Tongue (tissue), 2 donors: ENCODE measurements around the gene FRMPD2. TPM values are rescaled to one million over a fixed set of nuclear protein-coding genes. Genes with fewer than 3 reads are reported as not detected.
"Not testable (repeated sequence)": the region's sequence is repeated elsewhere in the genome, so short reads cannot be mapped to it uniquely, and the experiment has no call there.

Experiments used
- DNase-seq: peaks from one replicate; pipeline ENCODE4 v3.0.0-alpha.2; 2015
- total RNA-seq: library from RNA; depleted of rRNA; stranded (reverse); fragments of >200 nt; gene quantifications from one replicate; pipeline ENCODE4 v1.2.3, GENCODE V29; 2014

The FRMPD2 gene
- total RNA-seq, 1 donor from 2014 or later: not detected

DNA sequence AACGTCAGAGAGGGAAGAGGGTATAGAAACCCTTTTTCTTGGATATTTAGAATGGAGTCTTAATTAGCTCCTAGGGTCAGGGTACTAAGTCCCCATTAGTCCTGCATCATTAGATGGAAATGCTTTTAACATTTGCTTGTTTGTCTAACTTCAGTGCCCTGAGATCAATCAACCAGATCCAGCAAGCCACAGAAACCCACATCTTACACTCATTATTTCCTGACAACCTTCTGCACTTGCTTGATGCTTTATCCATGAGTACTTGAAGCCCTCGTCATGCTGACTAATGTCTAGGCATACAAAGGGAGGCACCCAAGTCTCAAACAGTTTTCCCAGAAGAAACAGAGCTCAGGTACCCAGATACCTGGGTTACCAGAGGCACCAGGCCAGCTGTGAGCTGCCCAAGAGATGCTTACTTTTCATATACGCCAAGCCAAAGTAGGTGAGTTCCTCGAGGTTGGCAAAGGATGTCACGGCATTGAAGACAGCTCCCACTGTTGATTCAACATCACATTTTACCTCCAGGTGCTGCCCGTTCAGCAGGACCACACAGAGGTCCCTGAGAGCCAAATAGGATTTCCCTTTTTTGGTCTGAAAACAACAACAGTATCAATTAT is 42.7 kb downstream of the FRMPD2 start:
- DNase-seq: no peak

DNA sequence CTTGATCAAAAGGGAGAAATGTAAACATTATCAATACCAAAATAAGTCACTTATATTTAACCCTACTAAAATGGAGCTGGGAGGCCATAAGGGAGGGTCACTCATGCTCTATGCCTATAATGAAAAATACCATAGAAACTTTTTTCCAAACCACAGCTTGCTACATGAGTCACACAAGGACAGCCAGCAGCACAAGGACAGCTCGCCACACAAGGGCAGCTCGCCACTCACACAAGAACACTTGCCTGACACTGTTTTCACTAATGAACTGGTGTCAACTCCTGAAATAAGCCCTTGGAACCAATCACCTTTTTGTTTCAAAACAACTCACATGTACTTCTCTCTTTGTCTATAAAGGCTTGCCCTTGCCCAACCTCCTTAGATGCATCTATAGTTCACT is 43.3 kb downstream of the FRMPD2 start:
- DNase-seq: no peak

DNA sequence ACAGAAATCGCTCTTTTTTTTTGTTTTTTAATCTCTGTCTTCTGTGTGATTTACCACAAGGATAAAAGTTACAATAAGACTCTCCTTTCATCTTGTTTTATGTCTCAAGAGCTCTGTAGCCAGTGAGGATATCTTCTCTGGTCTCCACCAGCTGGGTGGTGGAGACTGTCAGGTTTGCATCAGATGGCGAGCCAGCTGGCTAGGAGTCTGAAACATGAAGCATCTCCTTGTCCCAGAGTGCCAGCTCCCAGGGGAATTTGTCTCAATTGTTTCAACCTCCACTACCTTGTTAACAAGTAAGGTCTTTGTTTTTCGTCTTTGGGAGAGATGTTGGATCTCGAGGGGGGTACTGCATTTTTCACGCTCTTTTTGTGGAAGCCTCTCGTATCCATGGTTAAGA is 47.3 kb downstream of the FRMPD2 start:
- DNase-seq: no peak

DNA sequence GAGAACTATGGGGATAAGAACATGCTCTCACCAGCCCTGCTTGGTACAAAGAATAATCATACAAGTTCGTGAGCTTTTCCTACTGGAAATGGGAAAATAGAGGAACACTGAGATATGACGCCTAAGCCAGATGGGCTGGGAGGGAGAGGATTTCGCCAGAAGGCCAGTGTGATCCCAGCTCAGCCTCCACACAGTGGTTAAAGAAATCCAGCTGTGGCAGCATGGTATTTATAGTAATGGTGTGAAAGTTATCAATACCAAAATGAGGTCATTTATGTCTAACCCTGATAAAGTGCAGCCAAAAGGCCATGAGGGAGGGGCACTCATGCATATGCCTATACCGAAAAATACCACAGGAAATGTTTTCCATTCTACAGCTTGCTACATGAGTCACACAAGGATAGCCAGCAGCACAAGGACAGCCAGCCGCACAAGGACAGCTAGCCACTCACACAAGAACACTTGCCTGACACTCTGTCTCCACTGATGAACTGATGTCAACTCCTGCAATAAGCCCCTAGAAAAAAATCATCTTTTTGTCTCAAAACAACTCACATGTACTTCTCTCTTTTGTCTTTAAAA is 49.4 kb downstream of the FRMPD2 start:
- no peak for DNase-seq

DNA sequence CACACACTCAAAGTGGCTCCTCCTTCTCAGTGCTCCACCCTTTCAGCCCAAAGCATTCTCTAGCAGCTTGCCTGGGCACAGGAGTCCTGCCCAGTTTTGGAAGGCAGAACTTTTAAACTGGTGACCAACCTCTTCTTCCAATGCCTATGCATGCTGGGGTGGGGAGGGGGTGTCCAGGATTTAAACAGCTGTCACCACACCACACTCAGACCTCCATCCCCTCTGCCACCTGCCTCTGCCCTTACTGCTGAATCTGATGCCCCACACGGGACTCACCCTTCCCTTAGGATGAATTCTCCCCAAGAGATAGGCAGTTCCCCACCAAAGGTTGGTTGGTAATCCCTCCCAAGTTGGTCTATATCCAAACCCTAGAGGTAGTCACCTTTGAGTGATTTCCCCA is 50.2 kb downstream of the FRMPD2 start:
- no peak for DNase-seq

DNA sequence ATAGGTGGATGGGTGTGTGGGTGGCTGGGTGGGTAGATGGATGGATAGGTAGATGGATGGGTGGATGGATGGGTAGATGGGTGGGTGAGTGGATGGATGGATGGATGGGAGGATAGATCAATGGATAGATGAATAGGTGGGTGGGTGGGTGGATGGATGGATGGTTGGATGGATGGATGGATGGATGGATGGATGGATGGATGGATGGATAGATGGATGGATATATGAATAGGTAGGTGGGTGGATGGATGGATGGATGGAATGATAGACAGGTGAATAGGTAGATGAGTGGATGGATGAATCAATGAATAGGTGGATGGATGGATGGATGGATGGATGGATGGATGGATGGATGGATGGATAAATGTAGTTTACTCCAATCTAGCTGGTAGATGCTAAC is 52.7 kb downstream of the FRMPD2 start:
- no peak for DNase-seq

DNA sequence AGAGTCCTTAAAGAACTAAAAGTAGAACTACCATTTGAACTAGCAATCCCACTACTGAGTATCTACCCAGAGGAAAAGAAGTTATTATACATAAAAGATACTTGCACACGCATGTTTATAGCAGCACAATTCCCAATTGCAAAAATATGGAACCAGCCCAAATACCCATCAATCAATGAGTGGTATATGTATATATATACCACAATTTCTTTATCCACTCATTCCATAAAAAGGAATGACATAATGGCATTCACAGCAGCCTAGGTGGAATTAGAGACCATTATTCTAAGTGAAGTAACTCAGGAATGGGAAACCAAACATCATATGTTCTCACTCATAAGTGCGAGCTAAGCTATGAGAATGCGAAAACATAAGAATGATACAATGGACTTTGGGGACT is 53.5 kb downstream of the FRMPD2 start:
- not testable (repeated sequence) for DNase-seq

DNA sequence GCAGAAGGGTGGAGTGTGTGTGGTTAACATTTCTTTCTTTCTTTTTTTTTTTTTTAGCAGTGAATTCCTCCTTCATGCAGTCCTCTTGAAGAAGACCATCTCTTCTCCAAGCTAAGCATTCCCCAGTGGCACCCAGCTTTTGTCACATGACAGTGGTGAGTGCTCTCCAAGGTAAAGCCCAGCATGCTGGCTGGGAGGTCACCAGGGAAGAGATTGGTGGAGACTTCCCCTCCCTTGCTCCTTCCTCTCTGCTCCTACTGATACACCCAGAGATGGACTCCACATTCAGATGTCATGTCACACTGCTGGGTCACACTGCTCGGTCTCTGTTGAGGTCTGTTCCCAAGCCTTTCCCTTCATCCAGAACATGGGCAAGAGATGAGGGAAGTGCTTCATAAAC is 55.3 kb downstream of the FRMPD2 start:
- no peak for DNase-seq

DNA sequence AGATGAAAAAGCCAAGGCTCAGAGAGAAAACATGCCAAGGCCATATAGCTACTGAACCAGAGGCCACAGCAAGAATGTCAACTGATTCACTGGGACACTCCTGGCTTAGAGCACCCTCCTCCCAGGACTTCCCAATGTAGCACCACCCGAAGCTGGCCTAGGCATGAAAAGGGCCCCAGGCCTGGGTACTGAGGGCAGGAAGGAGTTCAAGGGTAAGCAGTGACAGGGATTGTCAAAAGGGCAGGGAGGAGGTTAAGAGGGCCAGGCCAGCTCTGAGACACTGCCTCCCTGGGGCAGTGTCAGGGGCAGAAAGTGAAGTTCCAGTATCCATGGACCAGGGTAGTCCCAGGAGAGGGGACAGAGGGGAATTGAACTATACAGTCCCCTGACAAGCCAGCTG is 57.8 kb downstream of the FRMPD2 start:
- DNase-seq: no peak

DNA sequence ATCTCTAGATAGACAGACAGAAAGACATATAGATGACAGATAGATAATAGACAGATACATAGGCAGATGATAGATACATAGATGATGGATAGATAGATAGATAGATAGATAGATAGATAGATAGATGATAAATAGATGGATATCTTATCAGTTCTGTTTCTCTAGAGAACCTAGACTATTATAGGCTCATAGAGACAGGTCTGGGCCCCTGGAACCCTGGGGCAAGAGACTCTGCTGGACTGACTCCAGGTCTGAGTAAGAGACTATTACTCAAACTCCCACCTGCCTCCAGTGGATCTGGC is 58.3 kb downstream of the FRMPD2 start:
- DNase-seq: no peak

DNA sequence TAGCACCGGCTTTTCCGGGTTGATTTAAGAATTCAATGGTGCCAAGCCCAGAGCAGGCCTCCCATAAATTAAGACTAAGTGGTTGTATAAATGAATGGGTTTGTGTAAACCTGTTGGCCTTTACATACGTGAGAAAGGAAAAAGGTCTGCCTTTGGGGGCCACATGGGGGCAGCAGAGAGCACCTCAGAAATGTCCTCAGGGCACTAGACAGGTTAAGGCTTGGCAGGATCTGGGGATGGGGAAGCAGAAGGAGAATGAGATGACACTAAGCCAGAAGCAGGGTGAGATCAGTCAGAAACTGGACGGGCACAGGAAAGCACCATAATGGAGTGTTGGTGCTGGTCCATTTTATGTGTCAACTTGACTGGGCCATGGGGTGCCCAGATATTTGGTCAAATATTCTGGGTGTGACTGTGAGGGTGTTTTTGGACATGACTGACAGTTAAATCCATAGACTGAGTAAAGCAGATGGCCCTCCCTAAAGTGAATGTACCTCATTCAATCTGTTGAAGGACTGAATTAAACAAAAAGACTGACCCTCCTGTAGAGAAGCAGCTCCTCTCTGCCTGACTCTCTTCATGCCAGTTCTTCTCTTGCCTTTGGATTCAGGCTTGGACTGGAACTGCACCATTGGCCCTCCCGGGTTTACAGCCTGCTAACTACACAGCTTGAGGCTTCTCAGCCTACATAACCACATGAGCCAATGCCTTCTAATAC is 58.9 kb downstream of the FRMPD2 start:
- peak; percentile 31 for DNase-seq

DNA sequence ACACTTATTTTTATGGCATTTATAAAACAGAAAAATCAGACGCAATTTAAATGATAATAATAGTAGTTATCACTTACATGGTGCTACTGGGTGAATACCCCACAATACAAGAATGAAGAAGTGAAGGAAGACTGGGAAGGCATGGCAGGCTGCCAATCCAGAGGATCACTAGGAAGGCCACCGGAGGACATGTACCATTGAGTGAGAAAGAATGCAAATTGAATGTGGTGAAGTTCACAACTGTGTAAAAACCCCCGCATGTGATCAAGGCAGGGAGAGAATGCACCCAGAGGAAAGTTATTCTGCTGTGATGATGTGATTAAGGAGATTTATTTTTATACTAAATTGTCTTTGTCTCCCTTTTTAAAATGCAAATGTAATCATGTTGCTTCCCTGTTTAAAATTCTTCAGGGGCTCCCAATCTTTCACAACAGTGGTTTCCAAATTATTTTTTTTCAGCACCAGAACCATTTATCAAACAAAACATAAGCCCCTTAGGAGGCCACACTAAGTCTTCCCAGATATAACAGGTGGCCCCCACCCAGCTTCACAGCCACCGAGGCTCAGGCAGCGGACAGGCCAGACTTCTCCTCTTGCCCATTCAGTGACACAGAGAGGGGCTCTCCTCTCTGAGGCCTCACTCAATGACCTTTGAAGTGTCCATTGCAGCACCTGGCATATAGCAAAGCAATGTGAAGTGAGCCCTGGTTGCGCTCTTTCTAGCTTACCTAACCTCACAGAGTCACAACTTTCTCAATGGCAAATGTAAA is 59.6 kb downstream of the FRMPD2 start:
- no peak for DNase-seq

DNA sequence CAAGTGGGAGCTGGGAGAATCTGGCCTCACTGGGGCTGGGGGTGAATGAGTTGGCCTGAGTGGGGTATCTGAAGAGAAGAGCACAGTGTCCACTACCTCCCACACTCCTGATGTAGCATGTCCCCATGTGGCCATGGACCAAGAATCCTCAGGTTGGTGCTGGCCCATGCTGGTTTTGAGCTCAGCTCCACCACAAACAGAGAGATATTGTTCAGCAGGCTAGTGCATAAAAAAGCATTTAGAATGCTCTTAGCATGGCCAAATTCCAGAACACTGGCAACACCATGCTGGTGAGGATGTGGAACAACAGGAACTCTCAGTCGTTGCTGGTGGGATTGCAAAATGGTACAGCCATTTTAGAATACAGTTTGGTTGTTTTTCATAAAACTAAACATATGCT is 61.4 kb downstream of the FRMPD2 start:
- DNase-seq: no peak

DNA sequence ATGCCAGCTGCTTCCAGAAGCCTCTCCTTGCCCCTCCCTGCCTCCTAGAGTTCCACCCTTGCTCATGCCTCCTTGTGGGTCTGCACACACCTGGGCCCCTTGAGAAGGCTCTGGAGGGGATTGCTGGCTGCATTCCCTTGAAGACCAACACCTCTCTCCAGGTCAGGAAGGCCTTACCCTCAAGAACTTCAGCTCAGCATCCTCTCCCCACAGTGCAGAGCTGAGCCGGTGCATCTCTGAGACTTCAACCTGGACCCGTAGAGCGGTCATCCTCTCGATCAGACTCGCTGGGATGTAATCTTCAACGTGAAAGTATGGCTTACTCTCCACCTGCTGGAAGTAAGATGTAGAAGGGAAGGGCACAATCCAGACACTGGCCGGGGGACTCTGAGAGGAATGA is 62.7 kb downstream of the FRMPD2 start:
- DNase-seq: no peak

DNA sequence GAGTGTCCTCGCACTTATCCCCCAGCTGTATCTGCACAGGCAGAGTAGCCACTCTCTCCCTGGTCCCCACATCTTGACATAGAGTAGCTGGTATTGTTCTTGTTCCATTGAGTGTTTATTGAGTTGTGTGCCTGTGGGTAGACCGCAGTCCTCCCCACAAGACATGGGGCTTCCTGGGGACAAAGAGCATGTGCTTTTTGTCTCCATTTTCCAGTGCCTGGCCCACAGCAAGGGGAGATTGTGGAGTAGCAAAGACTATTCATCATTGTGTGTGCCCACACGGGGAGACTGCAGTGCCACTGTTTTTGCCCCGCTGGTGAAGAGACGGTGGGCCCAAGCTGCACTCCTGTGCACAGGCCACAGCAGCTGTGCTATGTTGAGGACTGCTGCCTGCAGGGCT is 63.5 kb downstream of the FRMPD2 start:
- no peak for DNase-seq

DNA sequence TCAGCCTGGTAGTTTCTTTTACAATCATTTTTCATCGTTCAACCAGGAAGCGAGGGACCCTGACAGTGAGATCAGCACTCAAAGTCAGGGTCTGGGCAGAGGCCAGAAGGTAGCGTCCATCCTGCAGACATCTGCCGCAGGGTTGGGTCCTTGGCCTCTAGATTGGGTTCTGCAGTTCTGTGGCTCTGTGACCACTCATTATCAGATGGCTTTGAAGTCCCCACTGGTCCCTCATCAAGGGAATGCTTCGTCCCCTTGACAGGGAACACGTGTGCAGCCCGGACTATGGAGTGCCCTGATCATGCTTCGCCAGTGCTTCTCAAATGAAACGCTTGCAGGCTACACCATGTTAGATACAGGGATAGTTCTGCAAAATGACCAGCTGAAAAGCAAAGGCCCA is 64.1 kb downstream of the FRMPD2 start:
- no peak for DNase-seq

DNA sequence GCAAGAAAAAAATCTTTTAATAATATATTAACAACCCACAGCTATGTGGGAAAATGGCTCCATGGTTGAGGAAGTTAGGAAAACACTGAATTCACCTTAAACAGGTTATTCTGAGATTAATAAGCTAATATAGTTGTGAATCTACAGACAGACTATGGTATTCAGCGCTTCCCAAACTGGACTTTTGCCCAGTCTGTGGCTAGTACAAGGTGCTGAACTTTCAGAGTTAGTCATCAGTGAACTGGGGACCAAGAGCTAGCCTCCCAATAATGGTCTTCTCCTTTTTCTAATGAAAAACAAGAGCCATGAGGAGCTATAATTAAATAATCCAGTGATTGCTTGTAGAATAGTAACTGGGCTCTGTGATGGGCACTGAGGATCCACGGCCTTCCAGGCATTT is 65.3 kb downstream of the FRMPD2 start:
- DNase-seq: no peak

DNA sequence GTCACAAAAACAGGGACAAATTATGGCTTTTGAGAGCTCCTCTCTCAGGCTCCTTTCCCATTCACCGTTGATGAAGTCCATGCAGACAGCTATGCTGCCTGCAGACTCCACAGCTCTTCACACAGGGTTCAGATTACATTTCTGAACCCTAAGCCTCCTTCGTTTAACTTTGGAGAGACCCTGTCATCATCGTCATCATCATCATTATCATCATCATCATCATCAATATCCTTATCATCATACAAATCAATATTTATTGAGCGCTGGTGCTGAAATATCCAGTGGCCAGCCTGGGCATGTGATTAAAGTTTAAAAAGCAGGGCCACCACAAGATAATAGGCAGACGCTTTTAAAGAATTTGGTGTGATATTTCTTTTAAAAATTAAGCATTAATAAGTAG is 66.6 kb downstream of the FRMPD2 start:
- DNase-seq: no peak

DNA sequence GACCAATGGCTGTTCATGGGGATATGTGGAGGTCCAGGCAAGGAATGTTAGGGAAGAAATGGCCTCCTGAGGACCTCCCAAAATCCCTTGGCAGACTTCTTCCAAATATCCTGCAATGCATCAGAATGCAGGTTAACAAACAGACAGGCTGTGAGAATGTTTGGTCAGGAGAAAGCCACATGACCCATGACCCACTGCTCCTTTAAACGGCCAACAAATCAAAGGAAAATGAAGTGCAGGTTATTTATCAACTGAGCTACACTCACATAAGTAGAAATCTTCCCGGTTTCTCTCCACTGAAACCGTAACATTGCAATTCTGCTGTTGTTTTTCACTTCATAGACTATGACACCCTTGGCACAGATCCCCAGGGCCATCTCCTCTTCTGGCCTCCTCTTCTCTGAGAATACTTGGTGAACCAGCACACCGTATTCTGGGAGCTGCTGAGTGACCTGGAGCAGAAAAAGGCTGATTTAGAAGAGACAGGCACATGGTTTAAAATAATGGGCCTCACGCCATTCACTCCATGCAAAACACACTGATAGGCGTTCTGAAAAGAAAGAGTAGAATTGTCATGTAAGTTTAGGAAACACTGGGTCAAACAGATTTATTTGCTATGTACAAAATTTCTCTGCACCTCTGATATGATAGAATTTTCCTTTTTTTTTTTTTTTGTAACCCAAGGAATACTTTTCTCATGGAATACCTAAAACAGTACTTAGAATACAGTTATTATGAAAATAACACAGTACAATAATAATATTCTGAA is 67.8 kb downstream of the FRMPD2 start:
- DNase-seq: no peak

DNA sequence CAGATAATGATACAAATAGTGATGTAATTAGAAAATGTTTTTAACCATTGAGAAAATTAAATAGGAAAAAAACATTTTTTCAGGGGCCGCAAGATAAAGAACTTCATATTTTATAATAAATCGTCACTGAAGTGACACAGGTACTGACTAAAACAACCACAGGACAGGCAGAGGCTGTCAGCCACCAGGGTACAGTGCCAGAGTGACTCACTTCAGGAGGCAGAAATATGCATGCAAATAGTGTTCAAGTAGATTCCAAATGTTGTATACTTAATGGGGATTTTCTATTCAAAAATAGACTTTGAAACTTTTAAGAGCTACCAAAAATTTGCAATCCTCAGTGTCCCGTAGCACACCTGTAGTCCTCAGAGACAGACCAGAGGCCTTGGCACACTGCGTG is 68.6 kb downstream of the FRMPD2 start:
- no peak for DNase-seq

DNA sequence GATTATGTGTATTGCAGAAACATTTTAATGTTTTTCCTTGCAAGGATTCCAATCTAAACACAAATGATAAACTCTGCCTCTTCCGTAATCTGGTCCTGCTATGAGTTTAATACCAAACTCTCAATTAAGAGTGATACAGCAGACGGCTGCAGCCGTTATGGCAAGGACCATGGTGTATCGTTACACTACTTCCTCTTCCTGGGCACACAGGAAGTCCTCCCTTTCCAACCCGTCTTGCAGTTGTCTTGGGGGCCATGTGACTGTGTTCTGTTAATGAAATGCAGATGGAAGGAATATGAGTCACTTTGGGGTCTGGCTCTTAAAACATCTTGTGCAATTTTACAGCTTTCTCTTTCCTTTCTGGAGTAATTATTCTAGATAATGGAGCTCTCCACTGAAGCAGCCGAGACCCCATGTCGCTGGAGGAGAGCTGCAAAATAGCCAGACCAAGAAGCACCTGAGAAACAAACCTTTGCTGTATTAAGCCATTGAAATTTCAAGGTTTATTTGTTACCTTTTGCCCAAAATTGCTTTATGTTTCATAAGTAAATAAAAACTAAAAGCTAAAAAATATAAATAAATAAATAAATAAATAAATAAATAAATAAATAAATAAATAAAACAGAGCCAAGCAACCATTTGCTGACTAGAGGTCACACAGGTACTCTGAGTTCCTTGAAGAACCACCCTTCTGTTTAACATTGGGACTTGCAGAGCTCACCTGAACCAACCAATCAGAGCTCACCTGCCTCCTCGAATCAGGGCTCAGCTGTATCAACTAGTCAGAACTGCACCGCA is 74.7 kb downstream of the FRMPD2 start:
- DNase-seq: no peak
